Ishikawa (cell line): ENCODE measurements around the gene PPFIBP2.

Source experiments
- CEBPB ChIP-seq: IDR thresholded peaks from 2 replicates; pipeline ENCODE4 v1.6.1; 2012
- CREB1 ChIP-seq: IDR thresholded peaks from 2 replicates; pipeline ENCODE4 v1.6.1; 2012; ENCODE audit warnings: low read depth
- EGR1 ChIP-seq: IDR thresholded peaks from 2 replicates; pipeline ENCODE4 v1.6.1; 2012
- EP300 ChIP-seq: IDR thresholded peaks from 2 replicates; pipeline ENCODE4 v1.6.1; 2012; ENCODE audit warnings: borderline replicate concordance
- FOXM1 ChIP-seq: IDR thresholded peaks from 2 replicates; pipeline ENCODE4 v1.6.1; 2012; ENCODE audit warnings: low read depth, borderline replicate concordance
- MAX ChIP-seq: IDR thresholded peaks from 2 replicates; pipeline ENCODE4 v1.6.1; 2012
- NFIC ChIP-seq: IDR thresholded peaks from 2 replicates; pipeline ENCODE4 v1.6.1; 2012
- RAD21 ChIP-seq: IDR thresholded peaks from 2 replicates; pipeline ENCODE4 v1.6.1; 2012; ENCODE audit warnings: low read depth
- REST ChIP-seq: IDR thresholded peaks from 2 replicates; pipeline ENCODE4 v1.6.1; 2012; ENCODE audit warnings: low read depth, mild to moderate bottlenecking
- TAF1 ChIP-seq: IDR thresholded peaks from 2 replicates; pipeline ENCODE4 v1.6.1; 2012; ENCODE audit warnings: low read depth, mild to moderate bottlenecking
- TCF12 ChIP-seq: IDR thresholded peaks from 2 replicates; pipeline ENCODE4 v1.6.1; 2012; ENCODE audit warnings: low read depth
- TEAD4 ChIP-seq: IDR thresholded peaks from 2 replicates; pipeline ENCODE4 v1.6.1; 2012
- USF1 ChIP-seq: IDR thresholded peaks from 2 replicates; pipeline ENCODE4 v1.6.1; 2012
- YY1 ChIP-seq: IDR thresholded peaks from 2 replicates; pipeline ENCODE4 v1.6.1; 2012; ENCODE audit warnings: low read depth
- ZBTB7A ChIP-seq: IDR thresholded peaks from 2 replicates; pipeline ENCODE4 v1.6.1; 2012; ENCODE audit warnings: low read depth

The PPFIBP2 gene

GRCh38 chr11:7509966-7510365, 3.8 kb upstream of the PPFIBP2 start:
- TF ChIP-seq CREB1 (no peak), USF1 (no peak), REST (no peak), EGR1 (no peak), TCF12 (no peak), YY1 (no peak), NFIC (no peak), MAX (no peak), ZBTB7A (no peak), FOXM1 (no peak), EP300 (no peak), TAF1 (no peak), TEAD4 (no peak), RAD21 (no peak), CEBPB (no peak)

- TF ChIP-seq EP300 (no peak), USF1 (peak; percentile 47; the same call in 1 of the 2 replicates)
Observed at GRCh38 chr11:7511401-7511800, 2.4 kb upstream of the PPFIBP2 start.

GRCh38 chr11:7512525-7513233, 1.1 kb upstream of the PPFIBP2 start:
- TF ChIP-seq TCF12 (no peak), NFIC (no peak), YY1 (no peak), TAF1 (no peak), REST (no peak), CEBPB (no peak), USF1 (no peak), TEAD4 (no peak), FOXM1 (no peak), EP300 (no peak), CREB1 (no peak)

- TF ChIP-seq TAF1 (no peak), ZBTB7A (peak; percentile 73; the same call in 1 of the 2 replicates)
Observed at GRCh38 chr11:7514099-7514591, 346 bp downstream of the PPFIBP2 start.

- TF ChIP-seq TEAD4 (no peak), REST (no peak), RAD21 (no peak), MAX (no peak), CREB1 (no peak), EGR1 (no peak), FOXM1 (no peak), CEBPB (no peak)
Observed at GRCh38 chr11:7515447-7515886, 1.7 kb downstream of the PPFIBP2 start.
